Calu3 (cell line): ENCODE data around the gene SLC16A5. TPM values are rescaled to one million over a fixed set of nuclear protein-coding genes. Genes with fewer than 3 reads are reported as not detected.
A peak's percentile ranks its signal among the peaks of the same experiment; 100 is the strongest.
"Not testable (repeated sequence)": the region's sequence is repeated elsewhere in the genome, so short reads cannot be mapped to it uniquely, and the experiment has no call there.

Source experiments
- BruUV-seq: library from RNA; stranded (reverse); fragments of 400-500 nt; replicated peaks from 2 replicates; lab custom pipeline; 2021; lab: Mats Ljungman, UMichigan
- CTCF ChIA-PET: fragments of 300-600 bp; sonication (Branson Sonifier 250); formaldehyde crosslinking; loops from one replicate; lab custom pipeline; 2022; ENCODE audit warnings: antibody characterized with exemption; lab: Charles Lee
- DNase-seq: peaks from one replicate; pipeline ENCODE4 v3.0.0; 2022
- H3K27ac Mint-ChIP-seq: one replicate; pipeline ENCODE4 v1.8.0; 2022; ENCODE audit warnings: mixed read lengths; ENCODE audit not compliant: unreplicated experiment
- H3K27me3 Mint-ChIP-seq: one replicate; pipeline ENCODE4 v1.8.0; 2022; ENCODE audit warnings: mixed read lengths; ENCODE audit not compliant: unreplicated experiment
- H3K36me3 Mint-ChIP-seq: one replicate; pipeline ENCODE4 v1.8.0; 2022; ENCODE audit warnings: mild to moderate bottlenecking, moderate library complexity, mixed read lengths; ENCODE audit not compliant: insufficient read depth, unreplicated experiment
- H3K4me1 Mint-ChIP-seq: one replicate; pipeline ENCODE4 v1.8.0; 2022; ENCODE audit warnings: mild to moderate bottlenecking, low read depth, mixed read lengths; ENCODE audit not compliant: unreplicated experiment
- H3K4me3 Mint-ChIP-seq: one replicate; pipeline ENCODE4 v1.8.0; 2022; ENCODE audit warnings: mild to moderate bottlenecking, low read depth, moderate library complexity, mixed read lengths; ENCODE audit not compliant: unreplicated experiment
- H3K9me3 Mint-ChIP-seq: one replicate; pipeline ENCODE4 v1.8.0; 2022; ENCODE audit warnings: low read depth, mixed read lengths; ENCODE audit not compliant: unreplicated experiment
- intact Hi-C: fragments of 100-400 bp; cut with micrococcal nuclease; formaldehyde crosslinking; loops from one replicate; pipeline ENCODE4 v1.10.0; 2022; ENCODE audit not compliant: unreplicated experiment
- total RNA-seq: library from RNA; stranded (reverse); gene quantifications from 2 replicates; pipeline ENCODE4 v1.2.3, GENCODE V29; 2022
- TF ChIP-seq, protein P1 (sequence below): fragments of 200-600 bp; IDR thresholded peaks from one replicate; pipeline ENCODE4 v1.8.0; 2022; ENCODE audit warnings: antibody characterized with exemption; ENCODE audit not compliant: unreplicated experiment

Gene SLC16A5
- total RNA-seq, 1 experiment from 2014 or later = 124 TPM

GRCh38 chr17:75069783-75070182 lies 18.0 kb upstream of the SLC16A5 start:
- DNase-seq = peak; percentile 54
- H3K27ac Mint-ChIP-seq = no peak overlapping the region
- CTCF ChIA-PET = interaction anchor here (0.6 to 2.5 kb wide), 16 partner anchors 9 to 242 kb away, joined by 3 to 17 read pairs (median 5); partner anchors contain the start of genes ARMC7 and SLC16A5
- no peaks in the 10 kb centered on the region for H3K9me3 Mint-ChIP-seq
- H3K27me3 Mint-ChIP-seq = no peaks in the 10 kb centered on the region
- H3K4me3 Mint-ChIP-seq = no peak overlapping the region
- intact Hi-C loops = loop anchor here (1.0 kb wide), 1 partner anchor 36 kb away; no protein-coding TSS in a partner anchor
- BruUV-seq = no TSS peak
- H3K4me1 Mint-ChIP-seq = peaks cover 5% of the 10 kb centered on the region
- H3K36me3 Mint-ChIP-seq = peaks cover 15% of the 10 kb centered on the region
- TF ChIP-seq, protein P1, sequence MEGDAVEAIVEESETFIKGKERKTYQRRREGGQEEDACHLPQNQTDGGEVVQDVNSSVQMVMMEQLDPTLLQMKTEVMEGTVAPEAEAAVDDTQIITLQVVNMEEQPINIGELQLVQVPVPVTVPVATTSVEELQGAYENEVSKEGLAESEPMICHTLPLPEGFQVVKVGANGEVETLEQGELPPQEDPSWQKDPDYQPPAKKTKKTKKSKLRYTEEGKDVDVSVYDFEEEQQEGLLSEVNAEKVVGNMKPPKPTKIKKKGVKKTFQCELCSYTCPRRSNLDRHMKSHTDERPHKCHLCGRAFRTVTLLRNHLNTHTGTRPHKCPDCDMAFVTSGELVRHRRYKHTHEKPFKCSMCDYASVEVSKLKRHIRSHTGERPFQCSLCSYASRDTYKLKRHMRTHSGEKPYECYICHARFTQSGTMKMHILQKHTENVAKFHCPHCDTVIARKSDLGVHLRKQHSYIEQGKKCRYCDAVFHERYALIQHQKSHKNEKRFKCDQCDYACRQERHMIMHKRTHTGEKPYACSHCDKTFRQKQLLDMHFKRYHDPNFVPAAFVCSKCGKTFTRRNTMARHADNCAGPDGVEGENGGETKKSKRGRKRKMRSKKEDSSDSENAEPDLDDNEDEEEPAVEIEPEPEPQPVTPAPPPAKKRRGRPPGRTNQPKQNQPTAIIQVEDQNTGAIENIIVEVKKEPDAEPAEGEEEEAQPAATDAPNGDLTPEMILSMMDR = no peak

- H3K4me1 Mint-ChIP-seq, H3K27ac Mint-ChIP-seq, CTCF ChIA-PET, BruUV-seq, H3K27me3 Mint-ChIP-seq, intact Hi-C loops, H3K4me3 Mint-ChIP-seq, H3K36me3 Mint-ChIP-seq, DNase-seq, H3K9me3 Mint-ChIP-seq: not testable (repeated sequence)
These were observed 16.1 kb upstream of the SLC16A5 start for GRCh38 chr17:75071478-75072271.

GRCh38 chr17:75072909-75073308 lies 14.8 kb upstream of the SLC16A5 start:
- CTCF ChIA-PET = interaction anchor here (0.7 kb wide), 1 partner anchor 16 kb away, joined by 5 read pairs; no protein-coding TSS in a partner anchor
- H3K36me3 Mint-ChIP-seq, DNase-seq, H3K4me3 Mint-ChIP-seq, BruUV-seq, H3K27ac Mint-ChIP-seq, H3K9me3 Mint-ChIP-seq, H3K27me3 Mint-ChIP-seq, intact Hi-C loops: not testable (repeated sequence)
- H3K4me1 Mint-ChIP-seq = peaks cover 16% of the 10 kb centered on the region

GRCh38 chr17:75073618-75074047 lies 14.1 kb upstream of the SLC16A5 start:
- Mint-ChIP-seq H3K27me3 (no peaks in the 10 kb centered on the region), H3K9me3 (no peaks in the 10 kb centered on the region), H3K27ac (no peak overlapping the region), H3K36me3 (peaks cover 6% of the 10 kb centered on the region), H3K4me3 (no peak overlapping the region), H3K4me1 (peaks cover 17% of the 10 kb centered on the region)
- TF ChIP-seq, protein P1 = no peak
- BruUV-seq = no TSS peak
- CTCF ChIA-PET = interaction anchor here (0.7 kb wide), 1 partner anchor 16 kb away, joined by 5 read pairs; no protein-coding TSS in a partner anchor
- no peak for DNase-seq
- intact Hi-C loops = no loop called here

GRCh38 chr17:75074532-75074931 lies 13.2 kb upstream of the SLC16A5 start:
- DNase-seq = no peak
- intact Hi-C loops = no loop called here
- H3K4me1 Mint-ChIP-seq = peaks cover 17% of the 10 kb centered on the region
- H3K27me3 Mint-ChIP-seq = no peaks in the 10 kb centered on the region
- CTCF ChIA-PET = no interaction called here
- peaks cover 15% of the 10 kb centered on the region for H3K36me3 Mint-ChIP-seq
- BruUV-seq = no TSS peak
- TF ChIP-seq, protein P1 = no peak
- no peak overlapping the region for H3K27ac Mint-ChIP-seq
- H3K4me3 Mint-ChIP-seq = no peak overlapping the region
- H3K9me3 Mint-ChIP-seq = no peaks in the 10 kb centered on the region
